HL-60 (cell line): ENCODE measurements around the gene COMMD7.

Source experiments
- CTCF ChIP-seq: IDR thresholded peaks from one replicate; pipeline ENCODE4 v1.5.1; 2011; ENCODE audit warnings: low read length, control low read depth, inconsistent platforms; ENCODE audit not compliant: insufficient read depth
- GABPA ChIP-seq: IDR thresholded peaks from 2 replicates; pipeline ENCODE4 v1.6.1; 2012; ENCODE audit warnings: low read depth

- no peak for TF ChIP-seq CTCF
- TF ChIP-seq GABPA: no peak
Measured at GRCh38 chr20:32686530-32687179, 56.6 kb downstream of the COMMD7 start.
